ENCODE data around the gene MKRN1. TPM values are rescaled to one million over a fixed set of nuclear protein-coding genes. Genes with fewer than 3 reads are reported as not detected.

MKRN1 gene
- total RNA-seq, 4 donors from 2014 or later: 45.9 to 75.7 (median 60.0) TPM

DNA sequence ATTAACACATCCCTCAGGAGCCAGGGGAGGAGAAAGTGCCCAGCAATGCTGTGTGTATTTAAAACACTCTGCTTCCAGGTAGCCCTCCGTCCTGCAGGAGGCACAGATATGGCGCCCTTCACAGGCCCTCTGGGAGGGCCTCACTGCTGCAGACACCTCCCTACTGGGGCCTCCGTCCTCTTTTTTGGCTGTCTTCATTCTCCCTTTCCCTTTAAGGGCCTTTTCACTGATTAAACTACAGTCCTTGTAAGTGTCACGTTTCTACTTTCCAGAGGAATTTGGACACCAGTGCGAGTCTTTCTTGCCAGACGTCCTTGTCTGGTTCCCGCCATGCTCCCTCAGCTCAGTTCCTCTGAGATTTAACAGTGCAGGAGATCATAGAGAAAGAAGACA, 39.7 kb upstream of the MKRN1 start:
- no peaks in the 10 kb centered on the region for H3K9me3 ChIP-seq
- no peak for TF ChIP-seq POLR2A (IDR thresholded peaks at IDR 0.05)
- TF ChIP-seq, protein P1, sequence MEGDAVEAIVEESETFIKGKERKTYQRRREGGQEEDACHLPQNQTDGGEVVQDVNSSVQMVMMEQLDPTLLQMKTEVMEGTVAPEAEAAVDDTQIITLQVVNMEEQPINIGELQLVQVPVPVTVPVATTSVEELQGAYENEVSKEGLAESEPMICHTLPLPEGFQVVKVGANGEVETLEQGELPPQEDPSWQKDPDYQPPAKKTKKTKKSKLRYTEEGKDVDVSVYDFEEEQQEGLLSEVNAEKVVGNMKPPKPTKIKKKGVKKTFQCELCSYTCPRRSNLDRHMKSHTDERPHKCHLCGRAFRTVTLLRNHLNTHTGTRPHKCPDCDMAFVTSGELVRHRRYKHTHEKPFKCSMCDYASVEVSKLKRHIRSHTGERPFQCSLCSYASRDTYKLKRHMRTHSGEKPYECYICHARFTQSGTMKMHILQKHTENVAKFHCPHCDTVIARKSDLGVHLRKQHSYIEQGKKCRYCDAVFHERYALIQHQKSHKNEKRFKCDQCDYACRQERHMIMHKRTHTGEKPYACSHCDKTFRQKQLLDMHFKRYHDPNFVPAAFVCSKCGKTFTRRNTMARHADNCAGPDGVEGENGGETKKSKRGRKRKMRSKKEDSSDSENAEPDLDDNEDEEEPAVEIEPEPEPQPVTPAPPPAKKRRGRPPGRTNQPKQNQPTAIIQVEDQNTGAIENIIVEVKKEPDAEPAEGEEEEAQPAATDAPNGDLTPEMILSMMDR (IDR thresholded peaks at IDR 0.05): no peak
- no peak for TF ChIP-seq EP300 (IDR thresholded peaks at IDR 0.05)
- H3K27me3 ChIP-seq: no peaks in the 10 kb centered on the region
- peaks cover 0 to 44% (median 0%) of the 10 kb centered on the region in 3 donors for H3K36me3 ChIP-seq
- H3K27ac ChIP-seq: peak overlapping the region in 3 of 4 donors; percentile 44 to 63 (median 60)
- 61 to 67% methylated on average over 7 of the region's 7 CpGs for WGBS, 2 donors
- no peak overlapping the region for H3K4me3 ChIP-seq
- DNase-seq (ENCODE audit: low spot score in 2 of 2): no peak
- peaks cover 0 to 20% (median 5%) of the 10 kb centered on the region in 4 donors for H3K4me1 ChIP-seq

DNA sequence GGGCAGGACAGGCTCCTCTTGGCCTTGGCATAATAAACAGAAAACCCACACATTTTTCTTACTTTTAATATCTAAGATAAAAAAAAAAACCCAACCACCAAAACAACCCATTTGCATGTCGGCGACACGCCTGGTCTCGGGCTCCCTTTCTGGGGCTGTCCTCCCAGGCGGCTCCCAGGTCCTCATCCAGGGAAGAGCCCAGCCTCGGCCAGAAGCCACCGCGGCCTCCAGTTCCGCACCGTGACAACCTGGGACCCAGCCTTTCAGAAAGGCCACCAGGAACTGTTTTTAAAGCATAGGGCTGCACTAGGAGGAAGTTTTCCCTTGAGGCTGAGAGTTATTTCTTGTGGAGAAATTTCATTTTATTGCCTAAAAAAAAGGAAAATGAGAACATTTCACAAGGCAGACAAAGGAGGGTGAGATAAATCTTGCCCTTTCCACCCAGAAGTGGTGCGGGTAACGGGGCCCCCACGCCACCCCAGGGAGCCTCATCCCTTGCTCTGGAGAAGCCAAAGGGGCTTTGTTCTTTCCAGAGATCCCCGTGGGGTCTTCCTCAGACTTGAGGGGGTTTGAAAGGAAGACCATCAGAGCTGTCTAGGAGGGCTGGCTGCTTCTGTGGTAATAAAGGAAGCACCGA, 39.2 kb upstream of the MKRN1 start:
- Histone ChIP-seq H3K27me3 (no peaks in the 10 kb centered on the region), H3K36me3 (peaks cover 0 to 41% (median 0%) of the 10 kb centered on the region in 3 donors)
- WGBS, 2 donors: 70 to 78% methylated on average over 15 of the region's 15 CpGs

DNA sequence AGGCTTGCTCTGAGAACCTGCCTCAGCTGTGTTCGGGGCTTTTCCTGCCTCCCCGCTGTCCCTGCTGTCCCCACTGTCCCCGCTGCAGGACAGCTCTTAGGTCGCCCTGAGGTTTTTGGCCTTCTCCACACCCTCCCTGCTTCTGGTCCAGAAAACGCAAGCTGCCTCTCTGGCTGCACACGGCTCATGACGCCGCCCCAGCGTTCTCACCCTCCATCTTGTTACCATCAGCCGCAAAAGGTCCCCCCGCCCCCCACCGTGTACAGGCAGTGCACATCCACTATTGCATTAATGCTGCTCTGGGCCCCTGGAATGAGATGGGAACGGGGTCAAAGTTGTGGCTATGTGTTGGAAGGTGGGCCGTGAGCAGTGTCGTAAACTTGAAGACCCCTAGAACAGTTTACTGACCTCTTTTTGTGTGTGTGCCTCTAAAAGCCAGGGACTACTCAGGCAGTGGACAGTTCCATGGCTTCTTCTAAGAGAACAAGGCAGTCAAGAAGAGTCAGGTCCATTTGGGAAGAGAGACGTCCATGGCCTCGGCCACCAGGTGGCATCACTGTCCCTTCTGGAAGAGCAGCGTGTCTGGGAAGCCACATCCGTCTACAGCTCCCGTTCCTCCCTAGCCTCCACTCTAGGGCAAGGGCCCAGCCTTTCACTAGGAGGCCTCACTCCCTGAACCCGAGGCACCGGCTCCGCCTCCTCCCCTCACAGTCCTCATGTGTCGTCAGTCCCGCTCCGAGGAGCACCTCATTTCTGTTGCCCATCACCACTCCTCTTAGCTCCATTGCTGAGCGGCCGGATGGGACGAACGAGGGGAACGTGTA, 38.5 kb upstream of the MKRN1 start:
- H3K4me1 ChIP-seq: peaks cover 0 to 20% (median 5%) of the 10 kb centered on the region in 4 donors
- DNase-seq (ENCODE audit: low spot score in 2 of 2): peak; percentile 89 to 92
- peaks cover 0 to 34% (median 0%) of the 10 kb centered on the region in 3 donors for H3K36me3 ChIP-seq
- H3K4me3 ChIP-seq: no peak overlapping the region
- WGBS, 2 donors: 47 to 61% methylated on average over 26 to 31 of the region's 31 CpGs
- H3K9me3 ChIP-seq: no peaks in the 10 kb centered on the region
- H3K27ac ChIP-seq: peak overlapping the region in 3 of 4 donors; percentile 44 to 63 (median 60)
- TF ChIP-seq EP300 (IDR thresholded peaks at IDR 0.05): peak in 1 of 2 donors; percentile 43
- TF ChIP-seq, protein P1 (IDR thresholded peaks at IDR 0.05): peak; percentile 77 to 95 (median 89)
- no peak for TF ChIP-seq POLR2A (IDR thresholded peaks at IDR 0.05)
- H3K27me3 ChIP-seq: no peaks in the 10 kb centered on the region

More for the DNA sequence above, 39.2 kb upstream of the MKRN1 start:
- H3K4me3 ChIP-seq: no peak overlapping the region
- peak overlapping the region in 3 of 4 donors; percentile 44 to 63 (median 60) for H3K27ac ChIP-seq
- TF ChIP-seq POLR2A (IDR thresholded peaks at IDR 0.05): no peak
- TF ChIP-seq EP300 (IDR thresholded peaks at IDR 0.05): no peak
- TF ChIP-seq, protein P1 (IDR thresholded peaks at IDR 0.05): no peak
- no peaks in the 10 kb centered on the region for H3K9me3 ChIP-seq
- H3K4me1 ChIP-seq: peaks cover 0 to 20% (median 5%) of the 10 kb centered on the region in 4 donors
- DNase-seq (ENCODE audit: low spot score in 2 of 2): no peak

DNA sequence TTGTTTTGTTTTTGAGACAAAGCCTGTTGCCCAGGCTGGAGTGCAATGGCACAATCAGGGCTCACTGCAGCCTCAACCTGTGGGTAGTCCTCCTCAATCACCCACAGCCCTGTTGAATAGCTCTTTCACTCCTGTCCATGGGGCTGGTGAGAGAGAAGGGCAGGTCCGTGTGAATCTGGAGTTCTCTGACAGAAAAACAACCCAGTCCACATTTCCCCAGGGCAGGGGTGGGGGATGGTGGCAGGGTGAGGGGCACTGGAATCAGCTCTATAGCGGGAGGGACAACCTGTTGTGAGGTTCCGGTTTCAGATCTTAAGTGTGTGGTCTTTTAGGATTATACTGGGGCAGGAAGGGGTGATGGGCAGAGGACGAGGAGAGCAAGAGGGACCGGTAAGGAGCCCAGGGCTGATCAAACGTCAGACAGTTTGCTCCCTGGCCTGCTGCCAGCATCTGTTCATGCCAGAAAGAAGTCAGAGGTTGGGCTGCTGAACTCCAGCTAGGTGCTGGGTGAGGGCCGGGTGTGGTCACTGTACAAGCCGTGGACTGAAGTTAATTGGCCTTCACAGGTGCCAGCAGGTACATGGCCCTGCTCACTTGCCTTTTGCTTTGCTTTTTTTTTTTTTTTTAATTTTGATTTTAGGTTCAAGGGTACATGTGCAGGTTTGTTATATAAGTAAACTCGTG, 33.2 kb upstream of the MKRN1 start:
- peak in 1 of 2 donors; percentile 13 for DNase-seq (ENCODE audit: low spot score in 2 of 2)

More for the DNA sequence above, 33.2 kb upstream of the MKRN1 start:
- Histone ChIP-seq H3K4me3 (no peak overlapping the region), H3K27ac (peak overlapping the region in 1 of 4 donors; percentile 35), H3K27me3 (no peaks in the 10 kb centered on the region), H3K4me1 (peaks cover 0 to 5% (median 0%) of the 10 kb centered on the region in 4 donors), H3K9me3 (no peaks in the 10 kb centered on the region), H3K36me3 (no peaks in the 10 kb centered on the region)
- WGBS, 2 donors: 24 to 34% methylated on average over 9 of the region's 9 CpGs
- TF ChIP-seq, protein P1 (IDR thresholded peaks at IDR 0.05): no peak
- TF ChIP-seq POLR2A (IDR thresholded peaks at IDR 0.05) (no peak), EP300 (IDR thresholded peaks at IDR 0.05) (no peak)
